ENCODE results near the gene LTBP3. TPM values are rescaled to one million over a fixed set of nuclear protein-coding genes. Genes with fewer than 3 reads are reported as not detected.

LTBP3 gene
- total and polyA plus RNA-seq, 2 of the 13 experiments (the other 11 are each of a cell fraction or from before 2014, with no cell fraction given), result 12.2 to 68.1 TPM

- TF ChIP-seq, protein P1, sequence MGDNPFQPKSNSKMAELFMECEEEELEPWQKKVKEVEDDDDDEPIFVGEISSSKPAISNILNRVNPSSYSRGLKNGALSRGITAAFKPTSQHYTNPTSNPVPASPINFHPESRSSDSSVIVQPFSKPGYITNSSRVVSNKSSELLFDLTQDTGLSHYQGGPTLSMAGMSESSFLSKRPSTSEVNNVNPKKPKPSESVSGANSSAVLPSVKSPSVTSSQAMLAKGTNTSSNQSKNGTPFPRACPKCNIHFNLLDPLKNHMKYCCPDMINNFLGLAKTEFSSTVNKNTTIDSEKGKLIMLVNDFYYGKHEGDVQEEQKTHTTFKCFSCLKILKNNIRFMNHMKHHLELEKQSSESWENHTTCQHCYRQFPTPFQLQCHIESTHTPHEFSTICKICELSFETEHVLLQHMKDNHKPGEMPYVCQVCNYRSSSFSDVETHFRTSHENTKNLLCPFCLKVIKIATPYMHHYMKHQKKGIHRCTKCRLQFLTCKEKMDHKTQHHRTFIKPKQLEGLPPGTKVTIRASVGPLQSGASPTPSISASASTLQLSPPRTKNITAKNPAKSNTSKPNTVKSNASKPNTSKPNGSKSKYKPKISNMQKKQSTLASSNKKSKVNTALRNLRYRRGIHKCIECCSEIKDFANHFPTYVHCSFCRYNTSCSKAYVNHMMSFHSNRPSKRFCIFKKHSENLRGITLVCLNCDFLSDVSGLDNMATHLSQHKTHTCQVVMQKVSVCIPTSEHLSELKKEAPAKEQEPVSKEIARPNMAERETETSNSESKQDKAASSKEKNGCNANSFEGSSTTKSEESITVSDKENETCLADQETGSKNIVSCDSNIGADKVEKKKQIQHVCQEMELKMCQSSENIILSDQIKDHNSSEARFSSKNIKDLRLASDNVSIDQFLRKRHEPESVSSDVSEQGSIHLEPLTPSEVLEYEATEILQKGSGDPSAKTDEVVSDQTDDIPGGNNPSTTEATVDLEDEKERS (CRISPR knock-in tag; IDR thresholded peaks at IDR 0.05), result no peak
- TF ChIP-seq ZNF616 (CRISPR knock-in tag; IDR thresholded peaks at IDR 0.05; ENCODE audit: low read depth), result no peak
- no peak for TF ChIP-seq STAG1 (CRISPR knock-in tag; IDR thresholded peaks at IDR 0.05)
- TF ChIP-seq HNF4G (IDR thresholded peaks at IDR 0.05; ENCODE audit: borderline replicate concordance, low read depth, low read length), result no peak
- TF ChIP-seq HNF4G (CRISPR knock-in tag; IDR thresholded peaks at IDR 0.05; ENCODE audit: borderline replicate concordance, low read depth), result no peak
- TF ChIP-seq REST (IDR thresholded peaks at IDR 0.05; ENCODE audit: borderline replicate concordance in 1 of 2, low read depth in 1 of 2, low read length in 2 of 2), result no peak; a peak in 1 of 4 replicates
- TF ChIP-seq TRAFD1 (CRISPR knock-in tag; IDR thresholded peaks at IDR 0.05; ENCODE audit: borderline replicate concordance), result no peak
- TF ChIP-seq ZNF17 (CRISPR knock-in tag; IDR thresholded peaks at IDR 0.05), result no peak
- TF ChIP-seq HDAC2 (CRISPR knock-in tag; IDR thresholded peaks at IDR 0.05), result no peak
- TF ChIP-seq, protein P2, sequence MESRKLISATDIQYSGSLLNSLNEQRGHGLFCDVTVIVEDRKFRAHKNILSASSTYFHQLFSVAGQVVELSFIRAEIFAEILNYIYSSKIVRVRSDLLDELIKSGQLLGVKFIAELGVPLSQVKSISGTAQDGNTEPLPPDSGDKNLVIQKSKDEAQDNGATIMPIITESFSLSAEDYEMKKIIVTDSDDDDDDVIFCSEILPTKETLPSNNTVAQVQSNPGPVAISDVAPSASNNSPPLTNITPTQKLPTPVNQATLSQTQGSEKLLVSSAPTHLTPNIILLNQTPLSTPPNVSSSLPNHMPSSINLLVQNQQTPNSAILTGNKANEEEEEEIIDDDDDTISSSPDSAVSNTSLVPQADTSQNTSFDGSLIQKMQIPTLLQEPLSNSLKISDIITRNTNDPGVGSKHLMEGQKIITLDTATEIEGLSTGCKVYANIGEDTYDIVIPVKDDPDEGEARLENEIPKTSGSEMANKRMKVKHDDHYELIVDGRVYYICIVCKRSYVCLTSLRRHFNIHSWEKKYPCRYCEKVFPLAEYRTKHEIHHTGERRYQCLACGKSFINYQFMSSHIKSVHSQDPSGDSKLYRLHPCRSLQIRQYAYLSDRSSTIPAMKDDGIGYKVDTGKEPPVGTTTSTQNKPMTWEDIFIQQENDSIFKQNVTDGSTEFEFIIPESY (CRISPR knock-in tag; IDR thresholded peaks at IDR 0.05), result no peak
- TF ChIP-seq ZNF121 (CRISPR knock-in tag; IDR thresholded peaks at IDR 0.05), result peak; percentile 82
- TF ChIP-seq ZNF446 (CRISPR knock-in tag; IDR thresholded peaks at IDR 0.05), result no peak
- no peak for TF ChIP-seq ETS1 (CRISPR knock-in tag; IDR thresholded peaks at IDR 0.05)
- TF ChIP-seq ZSCAN29 (CRISPR knock-in tag; conservative IDR thresholded peaks at IDR 0.05), result no peak
- TF ChIP-seq MAF1 (CRISPR knock-in tag; IDR thresholded peaks at IDR 0.05; ENCODE audit: borderline replicate concordance), result no peak
- no peak for TF ChIP-seq NFIB (CRISPR knock-in tag; IDR thresholded peaks at IDR 0.05; ENCODE audit: borderline replicate concordance)
These were observed at the start of gene LTBP3 (continued) for GRCh38 chr11:65558002-65558929.
